ENCODE data around the gene POLD1.
A peak's percentile ranks its signal among the peaks of the same experiment; 100 is the strongest.
"Not testable (repeated sequence)": the region's sequence is repeated elsewhere in the genome, so short reads cannot be mapped to it uniquely, and the experiment has no call there.

Gene POLD1

GRCh38 chr19:50383852-50384684 is at the start of gene POLD1:
TSS of gene POLD1 (plus strand) at chr19:50384347. CDS start at chr19:50398852, 14,505 bp downstream.
- H3K27me3 Mint-ChIP-seq (ENCODE audit: low read depth) = no peaks in the 10 kb centered on the region
- no peaks in the 10 kb centered on the region for H3K9me3 Mint-ChIP-seq
- peak within 1 kb of the TSS; percentile 87 for H3K27ac Mint-ChIP-seq
- peak within 1 kb of the TSS; percentile 91 for H3K4me3 Mint-ChIP-seq
- peaks cover 26% of the 10 kb centered on the region for H3K4me1 Mint-ChIP-seq (ENCODE audit: low read depth)
- peaks cover 35% of the 10 kb centered on the region for H3K36me3 Mint-ChIP-seq (ENCODE audit: low read depth)

DNA sequence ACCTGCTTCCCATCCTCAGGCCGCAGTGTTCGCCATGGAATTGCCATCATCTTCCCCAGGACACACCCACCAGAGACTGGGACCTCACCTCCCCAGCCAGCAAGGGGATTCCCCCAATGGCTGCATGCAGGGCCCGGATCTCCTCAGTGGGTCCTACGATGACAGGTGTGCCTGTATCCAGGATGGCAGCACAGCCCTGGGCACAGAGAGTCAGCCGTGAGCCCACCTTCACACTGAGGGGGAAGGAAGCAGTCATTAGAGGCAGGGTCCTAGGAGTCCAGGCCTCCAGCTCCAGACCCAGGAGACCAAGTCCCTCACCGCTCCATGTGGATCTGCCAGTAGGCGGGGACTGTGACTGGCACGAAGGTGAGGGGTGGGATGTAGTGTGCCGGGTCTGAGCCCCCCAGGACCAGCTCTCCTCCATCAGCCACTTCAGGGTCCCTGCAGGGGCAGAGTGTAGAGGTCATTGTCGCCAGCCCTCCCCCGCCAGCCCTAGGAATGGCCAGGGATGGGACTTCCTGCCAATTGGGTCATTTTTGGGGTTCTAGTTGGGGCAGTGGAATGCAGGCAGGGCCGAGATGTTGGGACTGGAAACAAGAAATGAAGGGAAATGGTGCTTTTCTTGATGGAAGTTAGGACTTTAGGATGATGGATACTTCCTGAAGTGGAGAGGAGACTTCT is 49.3 kb upstream of the POLD1 start:
- H3K4me1 Mint-ChIP-seq (ENCODE audit: low read depth) = peaks cover 46% of the 10 kb centered on the region
- H3K4me3 Mint-ChIP-seq = peak overlapping the region; percentile 63
- no peaks in the 10 kb centered on the region for H3K9me3 Mint-ChIP-seq
- H3K27ac Mint-ChIP-seq = peak overlapping the region; percentile 68
- no peaks in the 10 kb centered on the region for H3K27me3 Mint-ChIP-seq (ENCODE audit: low read depth)
- peaks cover 10% of the 10 kb centered on the region for H3K36me3 Mint-ChIP-seq (ENCODE audit: low read depth)

DNA sequence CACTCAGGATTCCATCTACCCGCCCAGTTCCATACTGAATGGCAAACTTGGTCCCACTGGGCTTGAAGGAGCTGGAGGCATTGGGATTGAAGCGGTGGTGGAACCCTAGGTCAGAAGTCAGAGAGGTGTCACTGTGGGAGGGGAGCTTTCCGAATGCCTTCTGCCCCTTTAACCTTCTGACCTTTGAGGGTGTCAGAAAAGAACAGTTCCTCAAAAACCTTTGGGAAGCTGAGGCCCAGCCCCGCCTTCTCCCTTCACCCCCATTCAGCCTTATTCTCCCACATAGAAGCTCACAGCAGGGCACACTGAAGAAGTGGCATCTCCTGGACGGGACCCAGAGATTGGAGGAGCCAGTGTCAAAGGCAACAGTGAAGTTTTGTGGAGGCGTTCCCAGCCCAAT is 47.1 kb upstream of the POLD1 start:
- not testable (repeated sequence) for H3K27me3 Mint-ChIP-seq (ENCODE audit: low read depth); H3K27ac Mint-ChIP-seq; H3K36me3 Mint-ChIP-seq (ENCODE audit: low read depth); H3K4me3 Mint-ChIP-seq; H3K9me3 Mint-ChIP-seq
- peaks cover 32% of the 10 kb centered on the region for H3K4me1 Mint-ChIP-seq (ENCODE audit: low read depth)

DNA sequence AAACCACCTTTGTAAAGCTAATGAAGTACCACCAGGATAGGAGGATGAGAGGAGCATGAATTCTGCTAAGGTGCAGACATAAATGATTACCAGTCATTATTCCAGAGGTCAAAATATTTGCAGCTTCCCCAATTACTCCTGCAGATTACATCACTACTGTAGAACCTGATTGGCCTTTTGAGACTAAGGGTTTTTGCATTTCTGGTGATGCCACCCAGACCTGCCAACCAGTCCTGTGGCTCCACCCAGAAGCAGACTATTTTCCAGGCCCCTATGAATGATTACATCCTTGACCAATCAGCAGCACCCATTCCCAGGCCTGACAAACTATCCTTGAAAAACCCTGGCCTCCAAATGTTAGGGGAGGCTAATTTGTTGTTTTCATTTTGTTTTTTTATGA is 43.8 kb upstream of the POLD1 start:
- Mint-ChIP-seq H3K36me3 (ENCODE audit: low read depth) (peaks cover 18% of the 10 kb centered on the region), H3K4me1 (ENCODE audit: low read depth) (peaks cover 17% of the 10 kb centered on the region), H3K4me3 (no peak overlapping the region), H3K9me3 (peaks cover 3% of the 10 kb centered on the region), H3K27me3 (ENCODE audit: low read depth) (no peaks in the 10 kb centered on the region), H3K27ac (no peak overlapping the region)

DNA sequence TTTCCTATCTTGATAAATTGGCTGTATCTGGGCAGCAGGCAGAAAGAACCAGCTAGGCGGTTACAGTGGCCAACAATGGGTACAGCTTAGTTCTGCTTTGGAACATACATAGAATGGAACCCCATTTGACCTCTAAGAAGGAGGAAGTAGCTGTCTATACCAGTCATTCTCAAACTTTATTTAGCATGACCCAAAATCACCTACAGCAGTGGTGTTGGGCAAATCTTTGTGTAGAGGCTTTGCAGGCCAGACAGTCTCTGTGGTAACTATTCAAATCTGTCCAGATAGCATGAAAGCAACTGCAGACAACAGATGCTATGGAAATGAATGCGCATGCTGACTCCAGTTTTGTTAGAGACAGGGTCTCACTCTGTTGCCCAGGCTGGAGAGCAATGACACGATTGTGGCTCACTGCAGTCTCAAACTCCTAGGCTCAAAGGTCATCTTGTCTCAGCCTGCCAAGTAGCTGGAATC is 43.0 kb upstream of the POLD1 start:
- Mint-ChIP-seq H3K36me3 (ENCODE audit: low read depth) (peaks cover 15% of the 10 kb centered on the region), H3K4me1 (ENCODE audit: low read depth) (peaks cover 12% of the 10 kb centered on the region), H3K27me3 (ENCODE audit: low read depth) (no peaks in the 10 kb centered on the region), H3K27ac (no peak overlapping the region), H3K4me3 (no peak overlapping the region), H3K9me3 (peaks cover 3% of the 10 kb centered on the region)

GRCh38 chr19:50344661-50345318 is 39.4 kb upstream of the POLD1 start:
- peak overlapping the region; percentile 26 for H3K27ac Mint-ChIP-seq
- peaks cover 10% of the 10 kb centered on the region for H3K36me3 Mint-ChIP-seq (ENCODE audit: low read depth)
- H3K9me3 Mint-ChIP-seq = peaks cover 3% of the 10 kb centered on the region
- H3K4me3 Mint-ChIP-seq = peak overlapping the region; percentile 26
- H3K4me1 Mint-ChIP-seq (ENCODE audit: low read depth) = peaks cover 27% of the 10 kb centered on the region
- no peaks in the 10 kb centered on the region for H3K27me3 Mint-ChIP-seq (ENCODE audit: low read depth)

- not testable (repeated sequence) for H3K9me3 Mint-ChIP-seq; H3K27me3 Mint-ChIP-seq (ENCODE audit: low read depth)
- Mint-ChIP-seq H3K36me3 (ENCODE audit: low read depth) (peaks cover 10% of the 10 kb centered on the region), H3K4me1 (ENCODE audit: low read depth) (peaks cover 27% of the 10 kb centered on the region), H3K4me3 (peak overlapping the region; percentile 78), H3K27ac (peak overlapping the region; percentile 77)
Observed at GRCh38 chr19:50347089-50347581, 37.0 kb upstream of the POLD1 start.

GRCh38 chr19:50349277-50350057 is 34.7 kb upstream of the POLD1 start:
- Mint-ChIP-seq H3K9me3 (no peaks in the 10 kb centered on the region), H3K27me3 (ENCODE audit: low read depth) (no peaks in the 10 kb centered on the region), H3K27ac (no peak overlapping the region), H3K4me3 (no peak overlapping the region), H3K4me1 (ENCODE audit: low read depth) (peaks cover 21% of the 10 kb centered on the region), H3K36me3 (ENCODE audit: low read depth) (peaks cover 3% of the 10 kb centered on the region)

GRCh38 chr19:50352242-50352641 is 31.9 kb upstream of the POLD1 start:
- Mint-ChIP-seq H3K27ac (no peak overlapping the region), H3K4me1 (ENCODE audit: low read depth) (peaks cover 12% of the 10 kb centered on the region), H3K4me3 (no peak overlapping the region), H3K36me3 (ENCODE audit: low read depth) (no peaks in the 10 kb centered on the region), H3K9me3 (no peaks in the 10 kb centered on the region), H3K27me3 (ENCODE audit: low read depth) (no peaks in the 10 kb centered on the region)

DNA sequence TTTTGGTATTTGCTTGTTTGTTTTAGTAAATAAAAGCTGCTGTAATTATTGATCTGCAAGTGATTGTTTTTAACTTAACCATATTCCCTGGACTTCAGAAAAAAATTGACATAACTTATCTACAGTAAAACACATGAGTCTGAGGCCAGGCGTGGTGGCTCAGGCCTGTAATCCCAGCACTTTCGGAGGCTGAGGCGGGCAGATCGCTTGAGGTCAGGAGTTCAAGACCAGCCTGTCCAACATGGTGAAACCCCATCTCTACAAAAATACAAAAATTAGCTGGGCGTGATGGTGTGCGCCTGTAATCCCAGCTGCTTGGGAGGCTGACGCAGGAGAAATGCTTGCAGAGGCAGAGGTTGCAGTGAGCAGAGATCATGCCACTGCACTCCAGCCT is 30.7 kb upstream of the POLD1 start:
- not testable (repeated sequence) for H3K4me1 Mint-ChIP-seq (ENCODE audit: low read depth); H3K9me3 Mint-ChIP-seq; H3K27me3 Mint-ChIP-seq (ENCODE audit: low read depth); H3K36me3 Mint-ChIP-seq (ENCODE audit: low read depth); H3K27ac Mint-ChIP-seq; H3K4me3 Mint-ChIP-seq

DNA sequence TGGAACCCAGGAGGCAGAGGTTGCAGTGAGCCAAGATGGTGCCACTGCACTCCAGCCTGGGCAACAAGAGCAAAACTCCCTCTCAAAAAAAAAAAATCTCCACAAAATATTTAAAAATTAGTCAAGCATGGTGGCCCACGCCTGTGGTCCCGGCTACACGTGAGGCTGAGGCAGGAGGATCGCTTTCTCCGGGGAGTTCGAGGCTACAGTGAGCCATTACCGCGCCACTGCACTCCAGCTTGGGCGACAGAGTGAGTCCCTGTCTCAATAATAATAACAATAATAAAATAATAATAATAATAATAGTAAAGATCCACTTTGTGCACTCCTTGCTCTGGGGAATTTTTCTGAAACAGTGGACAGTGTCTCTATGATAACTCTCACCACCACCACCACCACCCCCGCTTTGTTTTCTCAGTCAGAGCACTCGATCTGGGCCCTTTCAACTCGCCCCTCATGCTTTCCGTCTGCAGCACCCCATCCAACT is 27.4 kb upstream of the POLD1 start:
- peaks cover 36% of the 10 kb centered on the region for H3K4me1 Mint-ChIP-seq (ENCODE audit: low read depth)
- H3K27ac Mint-ChIP-seq = peak overlapping the region; percentile 98
- H3K4me3 Mint-ChIP-seq = no peak overlapping the region
- H3K9me3 Mint-ChIP-seq = no peaks in the 10 kb centered on the region
- no peaks in the 10 kb centered on the region for H3K27me3 Mint-ChIP-seq (ENCODE audit: low read depth)
- peaks cover 13% of the 10 kb centered on the region for H3K36me3 Mint-ChIP-seq (ENCODE audit: low read depth)

DNA sequence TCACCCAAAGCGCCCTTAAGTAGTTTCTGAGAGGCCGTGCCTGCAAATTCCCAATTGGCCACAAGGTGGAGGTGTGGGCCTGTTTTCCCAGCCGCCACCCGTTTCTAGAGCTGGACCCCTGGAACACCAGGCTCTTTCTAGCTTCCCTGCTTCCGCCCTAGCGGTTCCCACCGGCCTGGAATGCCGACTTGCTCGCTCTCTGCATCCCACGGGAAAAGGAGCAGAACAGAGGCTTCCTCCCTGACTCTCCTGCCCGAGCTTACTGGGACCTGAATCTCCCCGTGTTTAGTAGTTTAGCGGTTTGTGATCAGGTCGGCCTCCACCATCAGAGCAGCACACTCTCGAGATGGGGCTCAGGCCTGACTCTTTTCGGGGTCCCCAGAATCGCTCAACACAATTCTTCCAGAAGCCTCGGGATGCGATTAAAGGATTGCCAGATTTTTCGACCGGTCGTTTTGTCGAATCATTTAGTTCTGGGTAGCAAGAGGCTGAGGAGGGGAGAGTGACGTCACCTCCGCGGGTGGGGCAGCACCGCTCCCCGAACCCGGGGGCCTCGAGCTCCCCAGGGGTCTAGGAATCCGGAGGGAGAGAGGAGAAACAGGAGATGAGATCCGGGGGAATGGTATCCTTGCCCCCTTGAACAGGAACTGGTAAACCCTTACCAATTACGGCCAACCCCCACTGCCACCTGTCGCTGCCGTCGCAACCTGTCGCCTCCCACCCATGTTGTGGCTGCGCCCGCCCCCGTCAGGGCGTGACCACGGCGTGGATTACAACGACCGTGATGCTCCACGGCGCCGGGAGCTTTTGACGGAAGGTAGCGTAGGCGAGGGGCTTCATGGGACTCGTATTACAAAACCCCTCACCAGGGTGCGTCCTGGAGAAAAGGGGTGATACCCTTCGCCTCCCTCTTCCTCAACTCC is 26.7 kb upstream of the POLD1 start:
- peaks cover 14% of the 10 kb centered on the region for H3K36me3 Mint-ChIP-seq (ENCODE audit: low read depth)
- no peaks in the 10 kb centered on the region for H3K9me3 Mint-ChIP-seq
- H3K4me1 Mint-ChIP-seq (ENCODE audit: low read depth) = peaks cover 42% of the 10 kb centered on the region
- no peaks in the 10 kb centered on the region for H3K27me3 Mint-ChIP-seq (ENCODE audit: low read depth)
- peak overlapping the region; percentile 98 for H3K27ac Mint-ChIP-seq
- H3K4me3 Mint-ChIP-seq = peak overlapping the region; percentile 87

Data from T-helper 1 cell treated with Interleukin-12 subunit alpha and Interleukin-12 subunit beta and Interleukin-4 antibody, amounts not matched to agents 30 μg/mL and 1 μg/mL, for 36 hours (primary cell).